Globus pallidus (tissue), 1 donor: ENCODE data around the gene MED14.
A peak's percentile ranks its signal among the peaks of the same experiment; 100 is the strongest.

Experiments
- DNase-seq: peaks from one replicate; pipeline ENCODE4 v3.0.0-alpha.2; 2015; ENCODE audit warnings: low spot score

The MED14 gene

GRCh38 chrX:40663880-40664630, 71.3 kb downstream of the MED14 start:
- DNase-seq = peak; percentile 32

GRCh38 chrX:40663078-40663740, 72.1 kb downstream of the MED14 start:
- DNase-seq = no peak

GRCh38 chrX:40661489-40661888, 73.9 kb downstream of the MED14 start:
- DNase-seq = no peak

- DNase-seq = no peak
These were observed 75.0 kb downstream of the MED14 start for GRCh38 chrX:40660381-40660780.

- no peak for DNase-seq
These were observed 81.8 kb downstream of the MED14 start for GRCh38 chrX:40653535-40653934.

GRCh38 chrX:40652664-40653063, 82.7 kb downstream of the MED14 start:
- no peak for DNase-seq

GRCh38 chrX:40651620-40652223, 83.6 kb downstream of the MED14 start:
- DNase-seq = peak; percentile 57

GRCh38 chrX:40647307-40648197, 87.8 kb downstream of the MED14 start, which contains the start of gene CXorf38:
TSS of gene CXorf38 (minus strand) at chrX:40647561. CDS start at chrX:40647520, 41 bp downstream.
- DNase-seq = peak; percentile 82

GRCh38 chrX:40646489-40647306, 88.6 kb downstream of the MED14 start:
- peak; percentile 16 for DNase-seq

GRCh38 chrX:40644821-40645358, 90.5 kb downstream of the MED14 start:
- DNase-seq = peak; percentile 54

- DNase-seq = peak; percentile 31
These were observed 91.2 kb downstream of the MED14 start for GRCh38 chrX:40644176-40644575.

- DNase-seq = no peak
These were observed 97.7 kb downstream of the MED14 start for GRCh38 chrX:40637687-40638086.

GRCh38 chrX:40632199-40632598, 103.1 kb downstream of the MED14 start:
- DNase-seq = no peak

- no peak for DNase-seq
These were observed 106.8 kb downstream of the MED14 start for GRCh38 chrX:40628506-40628905.

- DNase-seq = no peak
These were observed 110.0 kb downstream of the MED14 start for GRCh38 chrX:40625294-40625693.

- DNase-seq = no peak
These were observed 111.7 kb downstream of the MED14 start for GRCh38 chrX:40623665-40624064.

- DNase-seq = no peak
These were observed 112.2 kb downstream of the MED14 start, which contains the start of gene MPC1L for GRCh38 chrX:40623139-40623536. TSS of gene MPC1L (plus strand) at chrX:40623428. CDS start at chrX:40623566, 138 bp downstream.

- no peak for DNase-seq
These were observed 112.7 kb downstream of the MED14 start for GRCh38 chrX:40622479-40623138.

- no peak for DNase-seq
These were observed 117.8 kb downstream of the MED14 start for GRCh38 chrX:40617566-40617965.

- DNase-seq = no peak
These were observed 119.4 kb downstream of the MED14 start for GRCh38 chrX:40615976-40616375.
